Hematopoietic multipotent progenitor cell treated with erythropoietin and hydrocortisone succinate and interleukin-3 and kit ligand, for 4 days (in vitro differentiated cells): Measurements from ENCODE around the gene CHRNA9.

ENCODE experiments used
- DNase-seq: peaks from one replicate; pipeline ENCODE4 v3.0.0-alpha.2; 2015

The CHRNA9 gene

DNA sequence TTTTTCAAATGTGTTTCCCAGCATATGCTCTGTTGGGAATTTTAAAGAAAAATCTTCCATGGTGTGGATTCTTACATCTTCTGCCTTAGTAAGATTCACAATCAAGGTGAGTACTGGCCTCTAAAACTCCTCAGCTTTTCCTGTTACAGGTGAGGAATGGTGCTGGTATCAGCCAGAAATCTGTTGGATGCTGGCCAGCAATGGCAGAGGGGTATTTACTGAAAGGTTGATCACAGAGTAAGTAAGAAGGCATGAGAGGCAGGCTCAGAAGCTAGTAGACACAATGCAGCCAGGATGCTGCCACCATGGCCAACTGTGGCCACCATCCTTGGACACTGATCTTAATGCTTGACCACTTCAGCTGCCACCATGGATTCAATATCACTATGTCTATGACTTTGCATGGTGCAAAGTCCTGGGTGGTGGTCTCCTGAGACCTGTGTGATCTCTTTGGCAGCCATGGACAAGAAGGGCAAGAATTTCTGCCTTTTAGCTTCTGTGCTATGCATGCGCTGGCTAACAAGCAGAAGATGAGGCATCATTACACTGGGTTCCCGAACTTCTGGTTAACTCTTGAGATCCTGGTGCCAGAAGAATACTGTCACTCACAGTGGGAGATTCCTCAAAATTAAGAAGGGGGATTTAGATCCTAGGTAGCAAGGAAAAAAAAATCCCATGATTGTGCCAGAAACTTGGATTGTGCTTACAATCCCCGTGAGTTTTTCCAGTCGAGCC, 60.2 kb downstream of the CHRNA9 start:
- no peak for DNase-seq

DNA sequence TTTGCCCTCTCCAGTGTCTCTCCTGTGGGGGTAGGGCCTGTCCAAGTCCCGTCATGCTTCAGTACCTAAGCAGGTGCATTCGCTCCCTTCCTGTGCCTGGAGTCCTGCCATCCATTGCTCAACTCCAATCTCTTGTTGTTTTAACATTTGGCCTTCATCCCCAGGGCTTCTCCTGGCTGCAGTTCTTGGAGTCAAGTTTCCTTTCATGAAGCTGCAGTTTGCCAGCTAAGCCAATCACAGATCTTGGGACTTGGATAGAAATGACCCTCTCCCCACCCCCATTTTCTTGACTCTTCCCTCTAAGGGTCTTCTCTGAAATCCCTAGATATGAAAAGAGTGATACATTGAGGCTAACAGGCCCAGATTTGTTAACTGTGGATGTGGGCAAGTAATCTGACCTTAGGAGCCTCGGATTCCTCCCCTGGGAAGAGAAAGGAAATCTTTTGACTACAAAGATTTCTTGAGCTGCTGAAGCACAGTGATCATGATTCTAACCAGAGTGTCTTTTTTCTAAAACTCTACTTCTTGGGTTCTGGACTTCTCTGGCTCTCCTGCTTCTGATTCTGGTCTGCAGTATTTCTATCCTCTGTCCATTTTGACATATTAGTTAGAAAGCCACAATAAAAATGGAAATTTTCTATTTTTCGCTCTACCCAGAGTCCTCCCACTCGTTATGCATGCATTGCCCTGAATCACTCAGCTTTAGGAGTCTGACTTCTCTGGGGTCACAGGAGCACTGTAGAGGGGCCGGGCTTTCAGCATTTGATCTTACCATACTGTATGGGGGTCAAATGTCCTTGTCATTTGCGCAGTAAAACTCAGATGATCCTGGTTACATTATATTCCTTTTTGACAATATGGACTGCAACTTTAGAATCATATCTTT, 61.0 kb downstream of the CHRNA9 start:
- DNase-seq, result no peak

DNA sequence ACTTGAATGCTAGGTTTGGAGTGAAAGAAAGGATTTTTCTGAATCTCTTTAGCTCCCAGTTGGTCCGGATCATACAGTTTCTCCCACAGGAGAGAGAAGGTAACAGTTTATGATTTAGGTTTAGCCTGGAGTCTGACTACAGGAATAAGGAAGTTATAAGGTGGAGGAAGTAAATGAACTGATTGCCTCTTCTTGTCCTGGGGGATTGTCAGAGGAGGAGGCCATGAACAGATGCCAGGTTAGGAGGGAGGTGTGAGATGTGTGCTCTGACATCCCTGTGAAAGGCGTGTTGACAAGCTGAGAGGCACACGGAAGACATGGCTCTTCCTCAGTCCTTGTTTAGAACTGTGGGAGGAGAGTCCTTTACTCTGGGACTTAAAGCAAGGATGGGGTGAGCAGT, 64.4 kb downstream of the CHRNA9 start:
- no peak for DNase-seq

DNA sequence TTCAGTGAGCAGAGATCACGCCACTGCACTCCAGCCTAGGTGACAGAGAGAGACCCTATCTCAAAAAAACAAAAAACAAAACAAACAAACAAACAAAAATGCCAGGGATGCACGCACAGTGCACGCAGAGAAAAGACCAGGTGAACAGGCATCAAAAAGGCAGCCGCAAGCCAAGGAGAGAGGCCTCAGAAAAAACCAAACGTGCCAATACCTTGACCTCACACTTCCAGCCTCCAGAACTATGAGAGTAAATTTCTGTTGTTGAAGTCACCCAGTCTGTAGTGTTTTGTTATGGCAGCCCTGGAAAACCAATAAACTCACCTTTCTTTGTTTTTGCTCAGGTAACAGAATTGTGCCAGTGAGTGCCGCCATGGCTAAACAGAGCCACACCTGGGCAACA, 66.0 kb downstream of the CHRNA9 start:
- DNase-seq, result no peak

DNA sequence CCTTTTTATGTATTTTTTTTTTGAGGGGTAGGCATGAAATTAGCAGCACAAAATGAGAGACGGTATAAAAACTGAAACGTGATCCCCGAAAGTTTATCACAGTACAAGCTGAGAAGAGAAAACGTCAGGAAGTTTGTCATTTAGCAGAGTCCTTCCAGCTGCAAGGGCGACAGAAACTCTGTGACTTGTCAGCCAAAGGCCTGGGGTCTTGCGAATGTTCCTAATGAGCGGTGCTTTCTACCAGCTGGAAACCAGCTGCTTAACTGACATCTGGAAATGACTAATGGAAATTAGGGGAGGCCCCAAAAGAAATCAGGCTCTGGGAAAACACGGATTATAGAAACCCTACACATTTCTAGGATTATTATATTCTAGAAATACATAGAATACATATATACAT, 66.5 kb downstream of the CHRNA9 start:
- DNase-seq, result no peak

GRCh38 chr4:40402556-40402955, 67.4 kb downstream of the CHRNA9 start:
- DNase-seq, result no peak

GRCh38 chr4:40403081-40403480, 67.9 kb downstream of the CHRNA9 start:
- no peak for DNase-seq
